K562 (cell line): Measurements from ENCODE around the gene HIVEP3. TPM values are rescaled to one million over a fixed set of nuclear protein-coding genes. Genes with fewer than 3 reads are reported as not detected.

Experiments used
- ATAC-seq: fragments of 200-7000 bp; cut with Tn5 transposase; 3 replicates; pipeline ENCODE4 v1.9.1; 2020; ENCODE audit warnings: moderate library complexity
- BruUV-seq: library from RNA; stranded (reverse); fragments of 400-500 nt; replicated peaks from 2 replicates; lab custom pipeline; 2021; lab: Mats Ljungman, UMichigan
- CTCF ChIA-PET: fragments of 300-600 bp; formaldehyde crosslinking; extraction: SDS; loops from one replicate; lab custom pipeline; 2021; ENCODE audit warnings: low intra/inter-chr PET ratio; lab: Yijun Ruan, JAX
- POLR2A ChIA-PET: fragments of 300-600, 350-650 bp; sonication (Branson Sonifier 250); formaldehyde crosslinking; extraction: SDS; loops from one replicate; lab custom pipeline; 2021; ENCODE audit warnings: antibody characterized with exemption, inconsistent platforms; lab: Yijun Ruan, JAX
- DNase-seq, 4 experiments: peaks; one replicate each; pipeline versions ENCODE4 v3.0.0 to v3.0.0-alpha.2; 2011 to 2018; ENCODE audit warnings: low spot score in 3 of 4, mixed read lengths in 3 of 4; ENCODE audit errors: extremely low read depth in 1 of 4
- FAIRE-seq: peaks from 2 replicates; lab custom pipeline; 2011; peaks lifted over from hg19 to GRCh38; lab: Jason Lieb, UNC
- H2AFZ ChIP-seq: 2 replicates; pipeline ENCODE4 v1.6.0; 2011; ENCODE audit warnings: low read depth, low read length, control low read depth, inconsistent platforms
- H3K27ac ChIP-seq: fragments of 200-600 bp; 3 replicates; pipeline ENCODE4 v1.8.0; 2011; ENCODE audit warnings: low read depth, mild to moderate bottlenecking, control low read depth, inconsistent platforms, low read length, moderate library complexity, mixed read lengths; ENCODE audit errors: extremely low read depth
- H3K27me3 ChIP-seq, 2 experiments: fragments of 300-600 bp in 1 of 2; 2 replicates in 1 of 2; 3 replicates in 1 of 2; pipeline versions ENCODE4 v1.6.0 to v1.8.0; 2011; ENCODE audit warnings: inconsistent platforms in 2 of 2, low read length in 2 of 2, mild to moderate bottlenecking in 1 of 2, mixed read lengths in 1 of 2, moderate library complexity in 1 of 2; ENCODE audit not compliant: control insufficient read depth in 2 of 2, insufficient read depth in 2 of 2
- H3K36me3 ChIP-seq: fragments of 300-600 bp; 3 replicates; pipeline ENCODE4 v1.8.0; 2011; ENCODE audit warnings: mild to moderate bottlenecking, low read length, inconsistent platforms; ENCODE audit not compliant: control insufficient read depth, insufficient read depth
- H3K4me1 ChIP-seq, 2 experiments: fragments of 200-600 bp in 1 of 2; replicated peaks in 1 of 2; 2 replicates in 1 of 2; 3 replicates in 1 of 2; pipeline versions ENCODE4 v1.5.1 to v1.8.0; 2011; ENCODE audit warnings: inconsistent platforms in 2 of 2, low read length in 2 of 2, mild to moderate bottlenecking in 1 of 2, mixed read lengths in 1 of 2, moderate library complexity in 1 of 2; ENCODE audit not compliant: control insufficient read depth in 2 of 2, insufficient read depth in 2 of 2
- H3K4me2 ChIP-seq: 2 replicates; pipeline ENCODE4 v1.6.1; 2011; ENCODE audit warnings: low read length, control low read depth, inconsistent platforms, mixed read lengths; ENCODE audit not compliant: insufficient read depth
- H3K4me3 ChIP-seq: fragments of 200-600 bp; sonication (generic), shearing (Covaris generic); 2 replicates; pipeline ENCODE4 v1.5.1; 2016; ENCODE audit warnings: control low read depth, inconsistent platforms
- H3K79me2 ChIP-seq: fragments of 200-600 bp; 3 replicates; pipeline ENCODE4 v1.8.0; 2011; ENCODE audit warnings: low read length, inconsistent platforms; ENCODE audit not compliant: control insufficient read depth, insufficient read depth
- H3K9ac ChIP-seq, 2 experiments: 2 replicates each; pipeline versions ENCODE4 v1.6.0 to v1.6.1; 2011; ENCODE audit warnings: low read depth in 2 of 2, low read length in 2 of 2, control low read depth in 1 of 2, inconsistent platforms in 1 of 2, mild to moderate bottlenecking in 1 of 2, mixed read lengths in 1 of 2; ENCODE audit not compliant: insufficient read depth in 1 of 2
- H3K9me1 ChIP-seq: one replicate; pipeline ENCODE4 v1.6.0; 2011; ENCODE audit warnings: inconsistent platforms, mild to moderate bottlenecking, low read length, moderate library complexity; ENCODE audit not compliant: control insufficient read depth, insufficient read depth
- H3K9me3 ChIP-seq: replicated peaks from 2 replicates; pipeline ENCODE4 v1.5.1; 2011; ENCODE audit warnings: low read depth, low read length, inconsistent platforms; ENCODE audit not compliant: control insufficient read depth, insufficient read depth
- H4K20me1 ChIP-seq: replicated peaks from 2 replicates; pipeline ENCODE4 v1.6.1; 2011; ENCODE audit warnings: low read length, inconsistent platforms, mixed read lengths; ENCODE audit not compliant: control insufficient read depth, insufficient read depth
- BRCA1 ChIP-seq, 2 experiments: fragments of 450-650 bp in 1 of 2; sonication (generic) in 1 of 2; formaldehyde crosslinking in 1 of 2; IDR thresholded peaks; 2 replicates each; pipeline versions ENCODE4 v1.5.0 to v1.6.1; 2017 to 2020; ENCODE audit warnings: mild to moderate bottlenecking in 1 of 2, missing genetic modification reagents in 1 of 2
- BRD9 ChIP-seq: fragments of 450-650 bp; IDR thresholded peaks from 2 replicates; pipeline ENCODE4 v1.6.1; 2018; ENCODE audit warnings: low read depth; ENCODE audit not compliant: partially characterized antibody
- KLF16 ChIP-seq: IDR thresholded peaks from 2 replicates; pipeline ENCODE4 v1.6.1; 2016; ENCODE audit warnings: antibody characterized with exemption
- MAFK ChIP-seq: IDR thresholded peaks from 2 replicates; pipeline ENCODE4 v1.6.1; 2011; ENCODE audit warnings: low read length, improper control_type of control experiment
- MECOM ChIP-seq: fragments of 250-450 bp; sonication (Bioruptor Pico); IDR thresholded peaks from 2 replicates; pipeline ENCODE4 v1.8.0; 2022; ENCODE audit warnings: inconsistent platforms
- NUFIP1 ChIP-seq: fragments of 450-650 bp; IDR thresholded peaks from 2 replicates; pipeline ENCODE4 v1.6.1; 2018; ENCODE audit not compliant: partially characterized antibody
- TEAD2 ChIP-seq: fragments of 450-650 bp; IDR thresholded peaks from 2 replicates; pipeline ENCODE4 v1.6.1; 2016; ENCODE audit warnings: missing genetic modification characterization, control low read depth, missing compliant biosample characterization
- THRB ChIP-seq: fragments of 450-650 bp; formaldehyde crosslinking; conservative IDR thresholded peaks from 2 replicates; pipeline ENCODE4 v1.4.0; 2022; ENCODE audit warnings: mild to moderate bottlenecking, missing genetic modification characterization
- ZBTB1 ChIP-seq: sonication (generic); formaldehyde crosslinking; IDR thresholded peaks from 2 replicates; pipeline ENCODE4 v1.8.1; 2023; ENCODE audit warnings: missing genetic modification reagents, low read depth, mild to moderate bottlenecking, borderline replicate concordance
- WGBS: fragments of 100-300 bp; shearing (Covaris generic); methylation state at CpG from one replicate; pipeline ENCODE4 v1.1.6; 2016; ENCODE audit warnings: low coverage, mixed read lengths; ENCODE audit not compliant: insufficient coverage; ENCODE audit errors: missing lambda C conversion rate; 5-methylcytosine and 5-hydroxymethylcytosine counted together
- in situ Hi-C: fragments of 300-500 bp; cut with MboI; formaldehyde crosslinking; loops from 4 replicates; pipeline ENCODE4 v1.15.0; 2018; ENCODE audit warnings: inconsistent platforms, mixed read lengths
- intact Hi-C: fragments of 100-400 bp; cut with micrococcal nuclease; formaldehyde crosslinking; loops from 2 replicates; pipeline ENCODE4 v1.14.2; 2022
- polyA plus RNA-seq, 8 experiments: library from polyadenylated mRNA; depleted of rRNA in 4 of 8; stranded (reverse) in 5 of 8; unstranded in 3 of 8; fragments of >200 nt; fragmentation: Nextera tagmentation in 2 of 8; fragmentation: Illumina TruSeq in 1 of 8; extraction: Ambion mirVana in 2 of 8; extraction: Trizol in 1 of 8; gene quantifications; 2 replicates each; pipeline versions ENCODE4 v1.2.1 to v1.2.3, GENCODE V29; 2011 to 2014; ENCODE audit warnings: inconsistent platforms in 1 of 8, missing spikeins in 1 of 8
- total RNA-seq, 7 experiments: library from RNA; depleted of rRNA in 6 of 7; stranded (reverse); fragments of >200 nt in 6 of 7; fragmentation: Illumina TruSeq in 2 of 7; extraction: Trizol in 2 of 7; gene quantifications; 2 replicates each; pipeline versions ENCODE4 v1.2.1 to v1.2.3, GENCODE V29; 2011 to 2021; ENCODE audit warnings: low replicate concordance in 1 of 7
- TF ChIP-seq, protein P1 (sequence below): fragments of 450-650 bp; conservative IDR thresholded peaks from 2 replicates; pipeline ENCODE4 v1.6.1; 2016; ENCODE audit warnings: missing genetic modification characterization, low read depth, mild to moderate bottlenecking, control low read depth, missing compliant biosample characterization
- TF ChIP-seq, protein P2 (sequence below): fragments of 450-650 bp; IDR thresholded peaks from 2 replicates; pipeline ENCODE4 v1.7.0; 2016; ENCODE audit warnings: borderline replicate concordance

The HIVEP3 gene
- total and polyA plus RNA-seq, 9 of the 15 experiments (the other 6 are each of a cell fraction or from before 2014, with no cell fraction given), result 0.09 to 0.58 (median 0.34) TPM; not detected in 1

GRCh38 chr1:41890825-41891198, 27.9 kb downstream of the HIVEP3 start (continued):
- TF ChIP-seq, protein P1, sequence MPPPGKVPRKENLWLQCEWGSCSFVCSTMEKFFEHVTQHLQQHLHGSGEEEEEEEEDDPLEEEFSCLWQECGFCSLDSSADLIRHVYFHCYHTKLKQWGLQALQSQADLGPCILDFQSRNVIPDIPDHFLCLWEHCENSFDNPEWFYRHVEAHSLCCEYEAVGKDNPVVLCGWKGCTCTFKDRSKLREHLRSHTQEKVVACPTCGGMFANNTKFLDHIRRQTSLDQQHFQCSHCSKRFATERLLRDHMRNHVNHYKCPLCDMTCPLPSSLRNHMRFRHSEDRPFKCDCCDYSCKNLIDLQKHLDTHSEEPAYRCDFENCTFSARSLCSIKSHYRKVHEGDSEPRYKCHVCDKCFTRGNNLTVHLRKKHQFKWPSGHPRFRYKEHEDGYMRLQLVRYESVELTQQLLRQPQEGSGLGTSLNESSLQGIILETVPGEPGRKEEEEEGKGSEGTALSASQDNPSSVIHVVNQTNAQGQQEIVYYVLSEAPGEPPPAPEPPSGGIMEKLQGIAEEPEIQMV (tag), result no peak
- TF ChIP-seq NUFIP1, result no peak
- no peak for TF ChIP-seq ZBTB1 (CRISPR knock-in tag)
- no peak for TF ChIP-seq BRCA1 (IDR thresholded peaks at IDR 0.05)
- TF ChIP-seq BRCA1 (CRISPR knock-in tag; IDR thresholded peaks at IDR 0.05), result no peak
- 0 out of 2 replicates have a peak, but pooled peaks have one; percentile 11 for TF ChIP-seq TEAD2 (tag)

- in situ Hi-C loops, result no loop called here
- Histone ChIP-seq H3K9ac (no peak overlapping the region), H3K9me3 (no peaks in the 10 kb centered on the region), H3K27me3 (no peaks in the 10 kb centered on the region), H3K27ac (no peak overlapping the region), H3K9me1 (no peaks in the 10 kb centered on the region), H2AFZ (no peak overlapping the region), H3K4me1 (peaks cover 3 to 31% of the 10 kb centered on the region in 2 experiments; a peak in 4 of 5 replicates), H3K4me3 (no peak overlapping the region), H4K20me1 (no peaks in the 10 kb centered on the region), H3K79me2 (no peaks in the 10 kb centered on the region), H3K4me2 (no peak overlapping the region), H3K36me3 (no peaks in the 10 kb centered on the region)
- ChIA-PET POLR2A (interaction anchor here (0.6 to 1.2 kb wide), 5 partner anchors 9 to 252 kb away, joined by 3 to 4 read pairs (median 3); no protein-coding TSS in a partner anchor), CTCF (interaction anchor here (0.6 kb wide), 1 partner anchor 427 kb away, joined by 3 read pairs; no protein-coding TSS in a partner anchor)
- ATAC-seq (no peak), DNase-seq (no peak), FAIRE-seq (no peak)
- TSS peak; percentile 99 for BruUV-seq
- intact Hi-C loops, result no loop called here
- 31% methylated on average over 8 of the region's 8 CpGs for WGBS
- peak; percentile 45 for TF ChIP-seq MAFK
- no peak for TF ChIP-seq THRB (CRISPR knock-in tag)
- no peak for TF ChIP-seq MECOM (CRISPR knock-in tag)
- TF ChIP-seq BRD9, result no peak
- TF ChIP-seq KLF16, result no peak
- TF ChIP-seq, protein P2, sequence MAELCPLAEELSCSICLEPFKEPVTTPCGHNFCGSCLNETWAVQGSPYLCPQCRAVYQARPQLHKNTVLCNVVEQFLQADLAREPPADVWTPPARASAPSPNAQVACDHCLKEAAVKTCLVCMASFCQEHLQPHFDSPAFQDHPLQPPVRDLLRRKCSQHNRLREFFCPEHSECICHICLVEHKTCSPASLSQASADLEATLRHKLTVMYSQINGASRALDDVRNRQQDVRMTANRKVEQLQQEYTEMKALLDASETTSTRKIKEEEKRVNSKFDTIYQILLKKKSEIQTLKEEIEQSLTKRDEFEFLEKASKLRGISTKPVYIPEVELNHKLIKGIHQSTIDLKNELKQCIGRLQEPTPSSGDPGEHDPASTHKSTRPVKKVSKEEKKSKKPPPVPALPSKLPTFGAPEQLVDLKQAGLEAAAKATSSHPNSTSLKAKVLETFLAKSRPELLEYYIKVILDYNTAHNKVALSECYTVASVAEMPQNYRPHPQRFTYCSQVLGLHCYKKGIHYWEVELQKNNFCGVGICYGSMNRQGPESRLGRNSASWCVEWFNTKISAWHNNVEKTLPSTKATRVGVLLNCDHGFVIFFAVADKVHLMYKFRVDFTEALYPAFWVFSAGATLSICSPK, result no peak
These were observed 29.0 kb downstream of the HIVEP3 start for GRCh38 chr1:41889506-41890414.
